Measurements from ENCODE around the gene ZNF814.

ZNF814 gene

DNA sequence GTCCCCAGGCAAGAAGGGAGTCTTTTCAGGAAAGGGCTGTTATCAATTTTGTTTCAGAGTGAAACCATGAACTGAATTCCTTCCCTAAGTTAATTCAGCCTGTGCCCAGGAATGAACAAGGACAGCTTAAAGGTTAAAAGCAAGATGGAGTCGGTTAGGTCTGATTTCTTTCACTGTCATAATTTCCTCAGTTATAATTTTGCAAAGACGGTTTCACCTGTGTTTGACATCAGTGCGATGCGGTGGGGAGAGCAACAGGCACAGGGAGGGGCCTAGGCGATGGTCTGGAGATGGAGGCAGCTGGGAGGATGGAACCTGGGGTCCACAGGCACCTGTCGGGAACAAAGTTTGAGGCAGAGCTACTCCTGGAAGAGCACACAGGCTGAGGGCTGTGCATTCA is 68.2 kb downstream of the ZNF814 start:
- Histone ChIP-seq H3K4me3 (peak overlapping the region; percentile 97), H3K27ac (no peak overlapping the region)
- no peak for DNase-seq (ENCODE audit: low spot score)
- no peak for TF ChIP-seq CTCF (IDR thresholded peaks at IDR 0.05)

- Histone ChIP-seq H3K27ac (peak overlapping the region; percentile 41 to 86), H3K4me3 (peak overlapping the region; percentile 97)
- DNase-seq (ENCODE audit: low spot score), result peak; percentile 91
- TF ChIP-seq CTCF (IDR thresholded peaks at IDR 0.05), result no peak
These were observed 69.2 kb downstream of the ZNF814 start for GRCh38 chr19:57819475-57820148.

DNA sequence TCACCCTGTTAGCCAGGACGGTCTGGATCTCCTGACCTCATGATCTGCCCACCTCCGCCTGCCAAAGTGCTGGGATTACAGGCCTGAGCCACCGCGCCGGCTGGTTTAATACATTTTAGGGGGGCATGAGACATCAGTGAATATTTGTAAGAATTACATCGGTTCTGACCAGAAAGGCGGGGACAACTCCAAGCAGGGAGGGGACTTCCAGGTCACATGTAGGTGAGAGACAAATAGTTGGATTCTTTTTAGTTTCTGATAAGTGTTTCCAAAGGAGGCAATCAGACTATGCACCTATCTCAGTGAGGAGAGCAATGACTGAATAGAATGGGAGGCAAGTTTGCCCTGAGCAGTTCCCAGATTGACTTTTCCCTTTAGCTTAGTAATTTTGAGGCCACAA is 70.5 kb downstream of the ZNF814 start:
- no peak for TF ChIP-seq CTCF (IDR thresholded peaks at IDR 0.05)
- DNase-seq (ENCODE audit: low spot score), result no peak
- Histone ChIP-seq H3K4me3 (no peak overlapping the region), H3K27ac (no peak overlapping the region)

DNA sequence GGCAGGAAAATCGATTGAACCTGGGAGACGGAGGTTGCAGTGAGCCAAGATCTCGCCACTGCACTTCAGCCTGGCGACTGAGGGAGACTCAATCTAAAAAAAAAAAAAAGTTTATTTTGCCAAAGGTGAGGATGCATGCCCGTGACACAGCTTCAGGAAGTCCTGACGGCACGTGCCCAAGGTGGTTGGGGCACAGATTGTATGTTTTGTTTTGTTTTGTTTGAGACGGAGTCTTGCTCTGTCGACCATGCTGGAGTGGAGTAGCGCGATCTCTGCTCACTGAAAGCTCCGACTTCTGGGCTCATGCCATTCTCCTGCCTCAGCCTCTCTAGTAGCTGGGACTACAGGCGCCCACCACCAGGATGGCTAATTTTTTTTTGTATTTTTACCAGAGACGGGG is 70.9 kb downstream of the ZNF814 start:
- no peak overlapping the region for H3K4me3 ChIP-seq
- no peak for DNase-seq (ENCODE audit: low spot score)
- TF ChIP-seq CTCF (IDR thresholded peaks at IDR 0.05), result no peak
- no peak overlapping the region for H3K27ac ChIP-seq

DNA sequence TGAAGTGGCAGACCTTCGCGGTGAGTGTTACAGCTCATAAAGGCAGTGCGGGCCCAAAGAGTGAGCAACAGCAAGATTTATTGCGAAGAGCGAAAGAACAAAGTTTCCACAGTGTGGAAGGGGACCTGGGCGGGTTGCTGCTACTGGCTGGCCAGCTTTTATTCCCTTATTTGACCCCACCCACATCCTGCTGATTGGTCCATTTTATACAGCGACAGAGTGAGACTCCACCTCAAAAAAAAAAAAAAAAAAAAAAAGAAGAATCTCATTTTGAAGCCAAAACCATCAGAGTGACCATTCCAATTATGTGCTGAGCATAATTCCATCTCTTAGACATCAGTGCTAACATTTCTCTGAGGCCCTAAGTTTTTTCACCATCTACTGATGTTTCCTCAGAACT is 72.2 kb downstream of the ZNF814 start:
- H3K27ac ChIP-seq, result no peak overlapping the region
- no peak for DNase-seq (ENCODE audit: low spot score)

GRCh38 chr19:57815247-57816075 is 73.4 kb downstream of the ZNF814 start:
- H3K4me3 ChIP-seq, result peak overlapping the region; percentile 89
- H3K27ac ChIP-seq, result peak overlapping the region; percentile 58 to 83
- no peak for TF ChIP-seq CTCF (IDR thresholded peaks at IDR 0.05)
- no peak for DNase-seq (ENCODE audit: low spot score)

More for the DNA sequence above, 72.2 kb downstream of the ZNF814 start:
- no peak for TF ChIP-seq CTCF (IDR thresholded peaks at IDR 0.05)
- H3K4me3 ChIP-seq, result no peak overlapping the region

Measured in coronary artery (tissue), 2 donors.